Activated CD4-positive, alpha-beta T cell treated with anti-CD3 and anti-CD28 coated beads for 1 hour (primary cell): ENCODE measurements around the gene PNMA6E.

Source experiments
- DNase-seq: peaks from one replicate; pipeline ENCODE4 v3.0.0-alpha.2; 2020

The PNMA6E gene

GRCh38 chrX:153434801-153435200 is 33.7 kb upstream of the PNMA6E start:
- DNase-seq = no peak

- no peak for DNase-seq
Measured at GRCh38 chrX:153433781-153434285, 32.7 kb upstream of the PNMA6E start.

- DNase-seq = no peak
Measured at GRCh38 chrX:153433161-153433680, 32.1 kb upstream of the PNMA6E start.

GRCh38 chrX:153430796-153431195 is 29.6 kb upstream of the PNMA6E start:
- DNase-seq = no peak

- no peak for DNase-seq
Measured at GRCh38 chrX:153426204-153426603, 25.1 kb upstream of the PNMA6E start.

GRCh38 chrX:153423652-153424051 is 22.5 kb upstream of the PNMA6E start:
- no peak for DNase-seq

GRCh38 chrX:153421856-153422255 is 20.7 kb upstream of the PNMA6E start:
- DNase-seq = no peak

- DNase-seq = no peak
Measured at GRCh38 chrX:153420851-153421599, 19.9 kb upstream of the PNMA6E start.

- no peak for DNase-seq
Measured at GRCh38 chrX:153417637-153418036, 16.5 kb upstream of the PNMA6E start.

- DNase-seq = no peak
Measured at GRCh38 chrX:153416781-153417450, 15.8 kb upstream of the PNMA6E start.

GRCh38 chrX:153414856-153415510 is 13.8 kb upstream of the PNMA6E start:
- no peak for DNase-seq

- no peak for DNase-seq
Measured at GRCh38 chrX:153413731-153414130, 12.6 kb upstream of the PNMA6E start.

- DNase-seq = no peak
Measured at GRCh38 chrX:153412746-153413720, 11.9 kb upstream of the PNMA6E start.

- no peak for DNase-seq
Measured at GRCh38 chrX:153411988-153412574, 10.9 kb upstream of the PNMA6E start.

- no peak for DNase-seq
Measured at GRCh38 chrX:153411255-153411987, 10.3 kb upstream of the PNMA6E start, which contains the start of gene ZFP92. Gene ZFP92 (plus strand): TSS chrX:153411472. CDS start chrX:153418323, 6,851 bp downstream.

GRCh38 chrX:153410888-153411254 is 9.7 kb upstream of the PNMA6E start:
- DNase-seq = no peak

GRCh38 chrX:153410373-153410772 is 9.2 kb upstream of the PNMA6E start:
- no peak for DNase-seq

GRCh38 chrX:153409414-153410101 is 8.4 kb upstream of the PNMA6E start:
- DNase-seq = no peak

- DNase-seq = no peak
Measured at GRCh38 chrX:153408871-153409351, 7.8 kb upstream of the PNMA6E start.

- no peak for DNase-seq
Measured at GRCh38 chrX:153408221-153408721, 7.1 kb upstream of the PNMA6E start.
